GM23338 (cell line): ENCODE data around the gene PCGF2.
A peak's percentile ranks its signal among the peaks of the same experiment; 100 is the strongest.

Experiments
- CREB1 ChIP-seq: fragments of 250-450 bp; sonication (Bioruptor Pico); IDR thresholded peaks from 2 replicates; pipeline ENCODE4 v1.5.0; 2020; ENCODE audit warnings: low read depth, mild to moderate bottlenecking, moderate library complexity
- CTCF ChIP-seq, 2 experiments: fragments of 200-600 bp in 1 of 2; sonication (generic) in 1 of 2; conservative IDR thresholded peaks; 2 replicates each; pipeline versions ENCODE4 v1.5.1 to v1.6.1; 2016 to 2017; ENCODE audit warnings: antibody characterized with exemption in 2 of 2, low read depth in 2 of 2, mild to moderate bottlenecking in 2 of 2, moderate library complexity in 1 of 2
- ETS1 ChIP-seq: IDR thresholded peaks from 2 replicates; pipeline ENCODE4 v1.6.1; 2016; ENCODE audit warnings: antibody characterized with exemption
- EZH2 ChIP-seq: fragments of 200-600 bp; sonication (generic); IDR thresholded peaks from one replicate; pipeline ENCODE4 v1.8.0; 2017; ENCODE audit warnings: antibody characterized with exemption, mild to moderate bottlenecking, low read depth; ENCODE audit not compliant: unreplicated experiment
- EZH2phosphoT487 ChIP-seq: fragments of 200-600 bp; sonication (generic); IDR thresholded peaks from one replicate; pipeline ENCODE4 v1.8.1; 2018; ENCODE audit warnings: antibody characterized with exemption; ENCODE audit not compliant: unreplicated experiment
- JUNB ChIP-seq: IDR thresholded peaks from one replicate; pipeline ENCODE4 v1.6.1; 2016; ENCODE audit warnings: antibody characterized with exemption; ENCODE audit not compliant: unreplicated experiment
- POLR2AphosphoS5 ChIP-seq: IDR thresholded peaks from 2 replicates; pipeline ENCODE4 v1.6.1; 2016; ENCODE audit warnings: antibody characterized with exemption, low read depth
- REST ChIP-seq: IDR thresholded peaks from one replicate; pipeline ENCODE4 v1.6.1; 2018; ENCODE audit warnings: antibody characterized with exemption; ENCODE audit not compliant: unreplicated experiment
- STAT1 ChIP-seq: IDR thresholded peaks from one replicate; pipeline ENCODE4 v1.6.1; 2016; ENCODE audit warnings: antibody characterized with exemption; ENCODE audit not compliant: unreplicated experiment
- ZNF114 ChIP-seq: fragments of 250-450 bp; sonication (Bioruptor Pico); IDR thresholded peaks from 2 replicates; pipeline ENCODE4 v1.5.0; 2020; ENCODE audit warnings: mild to moderate bottlenecking, moderate library complexity
- ZNF462 ChIP-seq: fragments of 250-450 bp; sonication (Bioruptor Pico); IDR thresholded peaks from 2 replicates; pipeline ENCODE4 v1.5.0; 2020; ENCODE audit warnings: mild to moderate bottlenecking, moderate library complexity

GRCh38 chr17:38731526-38732294 is 16.4 kb downstream of the PCGF2 start:
- TF ChIP-seq POLR2AphosphoS5 (0 out of 2 replicates have a peak, but pooled peaks have one; percentile 2), EZH2phosphoT487 (no peak), EZH2 (no peak), CTCF (conservative IDR thresholded peaks at IDR 0.05; ENCODE audit: low read depth in 2 of 2) (no peak), STAT1 (no peak), REST (no peak), CREB1 (CRISPR knock-in tag) (no peak), ETS1 (no peak), JUNB (no peak), ZNF114 (CRISPR knock-in tag) (no peak), ZNF462 (CRISPR knock-in tag) (no peak)
